Caco-2 (cell line): ENCODE data around the gene MT1E. TPM values are rescaled to one million over a fixed set of nuclear protein-coding genes. Genes with fewer than 3 reads are reported as not detected.

Experiments
- BruUV-seq: library from RNA; stranded (reverse); fragments of 400-500 nt; replicated peaks from 2 replicates; lab custom pipeline; 2021; lab: Mats Ljungman, UMichigan
- CTCF ChIA-PET: fragments of 300-600 bp; sonication (Branson Sonifier 250); formaldehyde crosslinking; loops from one replicate; lab custom pipeline; 2022; ENCODE audit warnings: antibody characterized with exemption; lab: Charles Lee
- POLR2A ChIA-PET: fragments of 300-600 bp; sonication (Branson Sonifier 250); formaldehyde crosslinking; loops from one replicate; lab custom pipeline; 2022; ENCODE audit warnings: antibody characterized with exemption; lab: Charles Lee
- DNase-seq, 2 experiments: peaks; one replicate each; pipeline versions ENCODE4 v3.0.0 to v3.0.0-alpha.2; 2020 to 2022
- H3K27me3 ChIP-seq: replicated peaks from 2 replicates; pipeline ENCODE4 v1.6.0; 2011; ENCODE audit warnings: low read length; ENCODE audit not compliant: control insufficient read depth, insufficient read depth
- H3K36me3 ChIP-seq: 2 replicates; pipeline ENCODE4 v1.5.1; 2011; ENCODE audit warnings: low read length; ENCODE audit not compliant: control insufficient read depth, insufficient read depth
- H3K4me1 ChIP-seq: fragments of 250-450 bp; sonication (Bioruptor Pico); 2 replicates; pipeline ENCODE4 v1.5.1; 2020; ENCODE audit warnings: mild to moderate bottlenecking
- H3K4me3 ChIP-seq: 2 replicates; pipeline ENCODE4 v1.5.1; 2011; ENCODE audit warnings: low read depth, mild to moderate bottlenecking, control low read depth, low read length
- H3K9me3 ChIP-seq: fragments of 250-450 bp; sonication (Bioruptor Pico); 2 replicates; pipeline ENCODE4 v1.5.1; 2020; ENCODE audit warnings: mild to moderate bottlenecking, moderate library complexity
- H3K27ac Mint-ChIP-seq: one replicate; pipeline ENCODE4 v1.8.0; 2022; ENCODE audit warnings: mixed read lengths; ENCODE audit not compliant: unreplicated experiment
- H3K27me3 Mint-ChIP-seq: one replicate; pipeline ENCODE4 v1.8.0; 2022; ENCODE audit warnings: mixed read lengths; ENCODE audit not compliant: insufficient read depth, unreplicated experiment
- H3K36me3 Mint-ChIP-seq: one replicate; pipeline ENCODE4 v1.8.0; 2022; ENCODE audit warnings: mild to moderate bottlenecking, mixed read lengths; ENCODE audit not compliant: insufficient read depth, unreplicated experiment
- H3K4me1 Mint-ChIP-seq: one replicate; pipeline ENCODE4 v1.8.0; 2022; ENCODE audit warnings: low read depth, mixed read lengths; ENCODE audit not compliant: unreplicated experiment
- H3K4me3 Mint-ChIP-seq: one replicate; pipeline ENCODE4 v1.8.0; 2022; ENCODE audit warnings: mild to moderate bottlenecking, moderate library complexity, mixed read lengths; ENCODE audit not compliant: unreplicated experiment
- H3K9me3 Mint-ChIP-seq: one replicate; pipeline ENCODE4 v1.8.0; 2022; ENCODE audit warnings: mixed read lengths; ENCODE audit not compliant: unreplicated experiment
- intact Hi-C: fragments of 100-400 bp; cut with micrococcal nuclease; formaldehyde crosslinking; loops from one replicate; pipeline ENCODE4 v1.10.0; 2022; ENCODE audit not compliant: unreplicated experiment
- total RNA-seq: library from RNA; stranded (reverse); gene quantifications from 2 replicates; pipeline ENCODE4 v1.2.3, GENCODE V29; 2022
- TF ChIP-seq, protein P1 (sequence below), 2 experiments: fragments of 200-600 bp in 1 of 2; IDR thresholded peaks; 1 replicate in 1 of 2; 2 replicates in 1 of 2; pipeline versions ENCODE4 v1.5.1 to v1.8.0; 2011 to 2022; ENCODE audit warnings: antibody characterized with exemption in 1 of 2, control low read depth in 1 of 2, inconsistent platforms in 1 of 2, low read depth in 1 of 2, low read length in 1 of 2, mild to moderate bottlenecking in 1 of 2, moderate library complexity in 1 of 2; ENCODE audit not compliant: insufficient read depth in 1 of 2, severe bottlenecking in 1 of 2, unreplicated experiment in 1 of 2

Gene MT1E
- total RNA-seq, 1 experiment from 2014 or later, result 2.0 TPM

DNA sequence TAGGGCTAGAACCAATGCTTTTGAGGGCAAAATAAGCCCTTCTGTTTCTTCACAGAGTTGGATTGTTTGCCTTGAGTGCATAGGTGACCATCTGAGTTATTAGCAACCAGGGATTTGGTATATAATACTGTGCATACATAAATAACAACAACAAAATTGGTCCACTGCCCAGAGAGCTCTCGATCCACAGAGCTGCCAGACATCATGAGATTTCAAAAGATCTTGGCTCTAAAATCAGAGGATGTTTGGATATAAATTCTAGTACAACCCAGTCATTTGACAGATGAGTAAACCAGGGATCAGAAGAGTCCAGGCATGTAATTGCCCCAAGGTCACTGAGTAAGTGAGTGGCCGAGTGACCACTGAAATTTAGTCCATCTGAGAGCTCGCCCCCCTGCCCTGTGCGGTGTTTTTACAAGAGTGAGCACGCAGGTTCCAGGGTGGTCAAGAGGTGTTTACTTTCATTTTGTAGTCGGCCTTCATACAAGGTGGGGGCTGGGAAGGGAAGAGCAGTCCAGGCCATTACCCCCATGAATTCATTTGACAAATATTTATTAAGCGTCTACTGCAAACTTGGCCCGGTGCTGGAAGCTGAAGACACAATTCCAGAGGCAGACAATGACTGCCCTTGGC lies 19.0 kb upstream of the MT1E start:
- CTCF ChIA-PET, result interaction anchor here (5.3 kb wide), 1 partner anchor 95 kb away, joined by 95 read pairs; no protein-coding TSS in a partner anchor
- Mint-ChIP-seq H3K9me3 (no peaks in the 10 kb centered on the region), H3K4me1 (peaks cover 25% of the 10 kb centered on the region), H3K4me3 (no peak overlapping the region), H3K36me3 (no peaks in the 10 kb centered on the region), H3K27me3 (peaks cover 6% of the 10 kb centered on the region), H3K27ac (no peak overlapping the region)
- Histone ChIP-seq H3K4me1 (peaks cover 11% of the 10 kb centered on the region; the same call in 1 of the 2 replicates), H3K9me3 (no peaks in the 10 kb centered on the region), H3K4me3 (no peak overlapping the region), H3K36me3 (no peaks in the 10 kb centered on the region), H3K27me3 (no peaks in the 10 kb centered on the region; the same call in 1 of the 2 replicates)
- POLR2A ChIA-PET, result no interaction called here
- intact Hi-C loops, result loop anchor here (5.0 kb wide), 1 partner anchor 51 kb away; the partner anchor contains the start of gene MT1F
- DNase-seq, result no peak
- BruUV-seq, result no TSS peak
- TF ChIP-seq, protein P1, sequence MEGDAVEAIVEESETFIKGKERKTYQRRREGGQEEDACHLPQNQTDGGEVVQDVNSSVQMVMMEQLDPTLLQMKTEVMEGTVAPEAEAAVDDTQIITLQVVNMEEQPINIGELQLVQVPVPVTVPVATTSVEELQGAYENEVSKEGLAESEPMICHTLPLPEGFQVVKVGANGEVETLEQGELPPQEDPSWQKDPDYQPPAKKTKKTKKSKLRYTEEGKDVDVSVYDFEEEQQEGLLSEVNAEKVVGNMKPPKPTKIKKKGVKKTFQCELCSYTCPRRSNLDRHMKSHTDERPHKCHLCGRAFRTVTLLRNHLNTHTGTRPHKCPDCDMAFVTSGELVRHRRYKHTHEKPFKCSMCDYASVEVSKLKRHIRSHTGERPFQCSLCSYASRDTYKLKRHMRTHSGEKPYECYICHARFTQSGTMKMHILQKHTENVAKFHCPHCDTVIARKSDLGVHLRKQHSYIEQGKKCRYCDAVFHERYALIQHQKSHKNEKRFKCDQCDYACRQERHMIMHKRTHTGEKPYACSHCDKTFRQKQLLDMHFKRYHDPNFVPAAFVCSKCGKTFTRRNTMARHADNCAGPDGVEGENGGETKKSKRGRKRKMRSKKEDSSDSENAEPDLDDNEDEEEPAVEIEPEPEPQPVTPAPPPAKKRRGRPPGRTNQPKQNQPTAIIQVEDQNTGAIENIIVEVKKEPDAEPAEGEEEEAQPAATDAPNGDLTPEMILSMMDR (IDR thresholded peaks at IDR 0.05; ENCODE audit: insufficient read depth in 1 of 2, low read depth in 1 of 2, low read length in 1 of 2, severe bottlenecking in 1 of 2, unreplicated experiment in 1 of 2), result no peak

- TF ChIP-seq, protein P1 (IDR thresholded peaks at IDR 0.05; ENCODE audit: insufficient read depth in 1 of 2, low read depth in 1 of 2, low read length in 1 of 2, severe bottlenecking in 1 of 2, unreplicated experiment in 1 of 2), result no peak
- peaks cover 11% of the 10 kb centered on the region; the same call in 1 of the 2 replicates for H3K4me1 ChIP-seq
- CTCF ChIA-PET, result interaction anchor here (5.3 kb wide), 1 partner anchor 94 kb away, joined by 95 read pairs; no protein-coding TSS in a partner anchor
Observed at GRCh38 chr16:56607109-56607618, 18.4 kb upstream of the MT1E start.

DNA sequence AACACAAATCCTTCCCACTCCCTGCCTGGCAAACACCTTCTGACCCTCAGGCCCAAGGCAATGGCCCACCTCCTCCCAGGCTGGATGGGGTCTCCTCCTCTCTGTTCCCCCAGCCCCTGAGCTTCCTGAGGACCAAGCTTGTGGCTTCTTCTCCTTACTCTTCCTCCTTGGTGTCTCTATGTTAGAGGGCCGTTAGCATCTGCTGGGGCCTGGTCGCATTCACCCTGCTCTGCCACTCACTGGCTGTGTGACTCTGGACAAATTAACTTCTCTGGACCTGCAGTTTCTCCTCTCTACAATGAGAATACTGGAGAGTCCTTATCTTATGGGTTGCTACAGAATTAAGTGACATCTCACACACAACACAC lies 17.9 kb upstream of the MT1E start:
- no peaks in the 10 kb centered on the region for H3K9me3 Mint-ChIP-seq
- H3K27me3 ChIP-seq, result no peaks in the 10 kb centered on the region; the same call in 1 of the 2 replicates
- TF ChIP-seq, protein P1 (IDR thresholded peaks at IDR 0.05; ENCODE audit: insufficient read depth in 1 of 2, low read depth in 1 of 2, low read length in 1 of 2, severe bottlenecking in 1 of 2, unreplicated experiment in 1 of 2), result no peak
- ChIA-PET POLR2A (no interaction called here), CTCF (interaction anchor here (5.3 kb wide), 1 partner anchor 94 kb away, joined by 95 read pairs; no protein-coding TSS in a partner anchor)
- H3K27ac Mint-ChIP-seq, result peak overlapping the region; percentile 66
- H3K4me3 ChIP-seq, result no peak overlapping the region
- peaks cover 3% of the 10 kb centered on the region for H3K27me3 Mint-ChIP-seq
- H3K9me3 ChIP-seq, result no peaks in the 10 kb centered on the region
- peaks cover 25% of the 10 kb centered on the region for H3K4me1 Mint-ChIP-seq
- intact Hi-C loops, result loop anchor here (5.0 kb wide), 1 partner anchor 50 kb away; the partner anchor contains the start of gene MT1F
- DNase-seq, result no peak
- no peaks in the 10 kb centered on the region for H3K36me3 Mint-ChIP-seq
- no TSS peak for BruUV-seq
- no peaks in the 10 kb centered on the region for H3K36me3 ChIP-seq
- H3K4me1 ChIP-seq, result peaks cover 11% of the 10 kb centered on the region; the same call in 1 of the 2 replicates
- H3K4me3 Mint-ChIP-seq, result peak overlapping the region; percentile 74

More at GRCh38 chr16:56607109-56607618, 18.4 kb upstream of the MT1E start:
- no peaks in the 10 kb centered on the region for H3K9me3 Mint-ChIP-seq
- intact Hi-C loops, result loop anchor here (5.0 kb wide), 1 partner anchor 50 kb away; the partner anchor contains the start of gene MT1F
- Histone ChIP-seq H3K9me3 (no peaks in the 10 kb centered on the region), H3K36me3 (no peaks in the 10 kb centered on the region), H3K4me3 (no peak overlapping the region), H3K27me3 (no peaks in the 10 kb centered on the region; the same call in 1 of the 2 replicates)
- DNase-seq, result no peak
- no peak overlapping the region for H3K4me3 Mint-ChIP-seq
- POLR2A ChIA-PET, result no interaction called here
- no peaks in the 10 kb centered on the region for H3K36me3 Mint-ChIP-seq
- peaks cover 4% of the 10 kb centered on the region for H3K27me3 Mint-ChIP-seq
- H3K27ac Mint-ChIP-seq, result peak overlapping the region; percentile 66
- BruUV-seq, result no TSS peak
- H3K4me1 Mint-ChIP-seq, result peaks cover 25% of the 10 kb centered on the region
